GM19438 (cell line): ENCODE measurements around the gene CEP120.
A peak's percentile ranks its signal among the peaks of the same experiment; 100 is the strongest.
"Not testable (repeated sequence)": the region's sequence is repeated elsewhere in the genome, so short reads cannot be mapped to it uniquely, and the experiment has no call there.

Experiments used
- ATAC-seq: cut with Tn5 transposase; IDR thresholded peaks from one replicate; pipeline ENCODE4 v1.9.1; 2021; ENCODE audit warnings: low read depth; ENCODE audit not compliant: unreplicated experiment

Gene CEP120

GRCh38 chr5:123439709-123440108, 16.5 kb upstream of the CEP120 start:
- ATAC-seq: no peak

- peak; percentile 69 for ATAC-seq
These were observed 15.7 kb upstream of the CEP120 start for GRCh38 chr5:123438902-123439301.

- no peak for ATAC-seq
These were observed 15.0 kb upstream of the CEP120 start for GRCh38 chr5:123438244-123438643.

GRCh38 chr5:123436201-123436600, 13.0 kb upstream of the CEP120 start:
- ATAC-seq: no peak

- ATAC-seq: no peak
These were observed 11.6 kb upstream of the CEP120 start for GRCh38 chr5:123434796-123435195.

- ATAC-seq: no peak
These were observed 10.4 kb upstream of the CEP120 start for GRCh38 chr5:123433596-123433995.

- ATAC-seq: not testable (repeated sequence)
These were observed 7.2 kb upstream of the CEP120 start for GRCh38 chr5:123430441-123430840.

GRCh38 chr5:123429993-123430392, 6.8 kb upstream of the CEP120 start:
- ATAC-seq: no peak

- no peak for ATAC-seq
These were observed 6.2 kb upstream of the CEP120 start for GRCh38 chr5:123429221-123429954.

GRCh38 chr5:123428521-123429220, 5.5 kb upstream of the CEP120 start:
- ATAC-seq: no peak

GRCh38 chr5:123427281-123427680, 4.1 kb upstream of the CEP120 start:
- ATAC-seq: no peak

- no peak for ATAC-seq
These were observed 2.2 kb upstream of the CEP120 start for GRCh38 chr5:123425431-123425830.

- ATAC-seq: peak; percentile 14
These were observed 548 bp downstream of the CEP120 start for GRCh38 chr5:123422433-123423277.

- ATAC-seq: no peak
These were observed 1.4 kb downstream of the CEP120 start for GRCh38 chr5:123421773-123422172.

GRCh38 chr5:123414974-123415373, 8.2 kb downstream of the CEP120 start:
- no peak for ATAC-seq

GRCh38 chr5:123412206-123412605, 11.0 kb downstream of the CEP120 start:
- no peak for ATAC-seq

- ATAC-seq: not testable (repeated sequence)
These were observed 21.2 kb downstream of the CEP120 start for GRCh38 chr5:123401999-123402398.

- ATAC-seq: no peak
These were observed 21.9 kb downstream of the CEP120 start for GRCh38 chr5:123401320-123401719.

GRCh38 chr5:123400870-123401291, 22.3 kb downstream of the CEP120 start:
- ATAC-seq: not testable (repeated sequence)

- no peak for ATAC-seq
These were observed 25.0 kb downstream of the CEP120 start for GRCh38 chr5:123398058-123398733.

- ATAC-seq: no peak
These were observed 25.7 kb downstream of the CEP120 start for GRCh38 chr5:123397538-123397937.
